ENCODE measurements around the gene CCDC134. TPM values are rescaled to one million over a fixed set of nuclear protein-coding genes. Genes with fewer than 3 reads are reported as not detected.

CCDC134 gene
- total RNA-seq, 1 donor from 2014 or later: 7.3 TPM

DNA sequence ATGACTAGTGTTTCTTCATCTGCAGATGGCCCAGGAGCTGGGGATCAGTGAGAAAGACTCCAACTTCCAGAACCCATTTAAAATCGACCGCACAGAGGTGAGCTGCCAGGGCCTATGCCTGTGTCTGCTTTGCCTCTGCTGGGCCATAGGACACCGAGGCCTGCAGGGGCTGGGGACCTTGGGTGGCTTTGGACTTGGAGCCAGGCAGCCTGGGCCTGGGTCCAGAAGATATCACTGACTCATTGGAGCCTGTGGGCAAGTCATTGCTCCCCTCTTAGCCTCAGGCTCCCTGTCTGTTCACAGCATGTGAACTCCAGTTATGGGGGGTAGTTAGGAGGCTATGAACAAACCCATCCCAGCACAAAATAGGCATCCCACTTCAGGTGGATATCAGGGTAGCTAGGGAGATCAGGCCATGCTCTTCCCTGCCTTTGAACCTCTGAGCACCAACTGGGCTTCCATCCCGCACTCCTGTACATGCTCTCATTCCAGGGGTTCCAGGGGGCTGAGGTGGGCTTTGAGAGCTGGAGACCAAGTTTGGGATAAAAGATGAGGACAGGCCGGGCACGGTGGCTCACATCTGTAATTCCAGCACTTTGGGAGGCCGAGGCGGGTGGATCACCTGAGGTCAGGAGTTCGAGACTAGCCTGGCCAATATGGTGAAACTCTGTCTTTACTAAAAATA lies 13.4 kb downstream of the CCDC134 start:
- no peak overlapping the region for H3K27ac ChIP-seq
- no peak for ATAC-seq
- DNase-seq: no peak
- H3K9me3 ChIP-seq: no peaks in the 10 kb centered on the region
- intact Hi-C loops (cut with DNase I): no loop called here
- H3K36me3 ChIP-seq: no peaks in the 10 kb centered on the region
- H3K4me1 ChIP-seq: no peaks in the 10 kb centered on the region
- no peak overlapping the region for H3K4me3 ChIP-seq
- no peaks in the 10 kb centered on the region for H3K27me3 ChIP-seq
- TF ChIP-seq, protein P1, sequence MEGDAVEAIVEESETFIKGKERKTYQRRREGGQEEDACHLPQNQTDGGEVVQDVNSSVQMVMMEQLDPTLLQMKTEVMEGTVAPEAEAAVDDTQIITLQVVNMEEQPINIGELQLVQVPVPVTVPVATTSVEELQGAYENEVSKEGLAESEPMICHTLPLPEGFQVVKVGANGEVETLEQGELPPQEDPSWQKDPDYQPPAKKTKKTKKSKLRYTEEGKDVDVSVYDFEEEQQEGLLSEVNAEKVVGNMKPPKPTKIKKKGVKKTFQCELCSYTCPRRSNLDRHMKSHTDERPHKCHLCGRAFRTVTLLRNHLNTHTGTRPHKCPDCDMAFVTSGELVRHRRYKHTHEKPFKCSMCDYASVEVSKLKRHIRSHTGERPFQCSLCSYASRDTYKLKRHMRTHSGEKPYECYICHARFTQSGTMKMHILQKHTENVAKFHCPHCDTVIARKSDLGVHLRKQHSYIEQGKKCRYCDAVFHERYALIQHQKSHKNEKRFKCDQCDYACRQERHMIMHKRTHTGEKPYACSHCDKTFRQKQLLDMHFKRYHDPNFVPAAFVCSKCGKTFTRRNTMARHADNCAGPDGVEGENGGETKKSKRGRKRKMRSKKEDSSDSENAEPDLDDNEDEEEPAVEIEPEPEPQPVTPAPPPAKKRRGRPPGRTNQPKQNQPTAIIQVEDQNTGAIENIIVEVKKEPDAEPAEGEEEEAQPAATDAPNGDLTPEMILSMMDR (IDR thresholded peaks at IDR 0.05): no peak

DNA sequence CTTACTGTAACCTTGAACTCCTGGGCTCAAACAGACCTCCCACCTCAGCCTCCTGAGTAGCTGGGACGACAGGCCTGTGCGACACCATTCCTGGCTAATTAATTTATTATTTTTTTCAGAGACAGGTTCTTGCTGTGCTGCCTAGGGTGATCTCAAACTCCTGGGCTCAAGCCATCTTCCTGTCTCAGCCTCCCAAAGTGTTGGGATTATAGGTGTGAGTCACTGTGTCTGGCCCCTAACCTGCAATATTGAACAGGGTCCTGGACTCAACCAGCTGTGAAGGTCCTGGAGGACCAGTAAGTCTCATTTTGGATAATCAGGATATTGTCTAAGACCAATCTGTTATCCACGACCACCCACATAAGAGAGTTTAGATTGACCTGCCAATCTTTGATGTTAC lies 15.2 kb downstream of the CCDC134 start:
- H3K4me1 ChIP-seq: no peaks in the 10 kb centered on the region
- no peak overlapping the region for H3K4me3 ChIP-seq
- ATAC-seq: no peak
- TF ChIP-seq, protein P1 (IDR thresholded peaks at IDR 0.05): no peak
- intact Hi-C loops (cut with DNase I): no loop called here
- no peaks in the 10 kb centered on the region for H3K36me3 ChIP-seq
- no peaks in the 10 kb centered on the region for H3K27me3 ChIP-seq
- no peak overlapping the region for H3K27ac ChIP-seq
- no peak for DNase-seq
- no peaks in the 10 kb centered on the region for H3K9me3 ChIP-seq

DNA sequence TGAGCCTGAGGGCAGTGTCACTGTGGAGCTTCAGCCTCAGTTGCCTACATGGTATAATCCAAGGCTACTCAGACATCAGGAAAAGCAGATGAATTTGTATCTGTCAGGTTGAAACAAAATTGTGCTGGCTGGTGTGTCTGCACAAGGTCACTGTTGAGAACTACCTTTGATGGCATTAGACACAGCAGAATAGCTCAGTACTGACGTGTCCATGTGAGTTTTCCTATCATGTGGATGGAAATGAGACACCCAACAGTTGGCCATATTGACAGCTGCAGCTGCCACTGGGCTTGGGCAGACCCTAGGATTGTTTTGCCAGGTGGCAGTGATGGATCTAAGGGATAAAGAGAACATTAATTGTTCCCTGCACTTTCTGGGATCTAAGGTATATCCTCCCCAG lies 15.8 kb downstream of the CCDC134 start:
- DNase-seq: no peak
- intact Hi-C loops (cut with DNase I): no loop called here
- Histone ChIP-seq H3K4me3 (no peak overlapping the region), H3K36me3 (no peaks in the 10 kb centered on the region), H3K9me3 (no peaks in the 10 kb centered on the region), H3K4me1 (no peaks in the 10 kb centered on the region), H3K27ac (no peak overlapping the region), H3K27me3 (no peaks in the 10 kb centered on the region)
- TF ChIP-seq, protein P1 (IDR thresholded peaks at IDR 0.05): no peak
- no peak for ATAC-seq

DNA sequence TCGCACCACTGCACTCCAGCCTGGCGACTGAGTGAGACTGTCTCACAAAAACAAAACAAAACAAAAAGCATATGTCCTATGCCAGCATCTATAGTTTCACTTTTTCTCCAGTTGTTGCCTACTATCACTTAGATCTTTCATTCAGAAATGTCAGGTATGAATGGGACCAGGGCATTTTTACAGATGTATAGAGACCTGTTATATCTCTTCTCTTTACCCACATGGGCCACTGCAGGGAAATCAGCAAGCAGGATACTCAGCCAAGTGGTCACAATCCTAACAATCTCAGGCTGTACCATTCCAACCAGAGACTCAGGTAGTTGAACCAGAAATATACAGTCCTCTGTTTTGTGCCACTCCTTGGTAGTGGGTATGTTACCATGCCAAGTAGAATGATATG lies 16.4 kb downstream of the CCDC134 start:
- intact Hi-C loops (cut with DNase I): no loop called here
- H3K27me3 ChIP-seq: no peaks in the 10 kb centered on the region
- no peak for DNase-seq

DNA sequence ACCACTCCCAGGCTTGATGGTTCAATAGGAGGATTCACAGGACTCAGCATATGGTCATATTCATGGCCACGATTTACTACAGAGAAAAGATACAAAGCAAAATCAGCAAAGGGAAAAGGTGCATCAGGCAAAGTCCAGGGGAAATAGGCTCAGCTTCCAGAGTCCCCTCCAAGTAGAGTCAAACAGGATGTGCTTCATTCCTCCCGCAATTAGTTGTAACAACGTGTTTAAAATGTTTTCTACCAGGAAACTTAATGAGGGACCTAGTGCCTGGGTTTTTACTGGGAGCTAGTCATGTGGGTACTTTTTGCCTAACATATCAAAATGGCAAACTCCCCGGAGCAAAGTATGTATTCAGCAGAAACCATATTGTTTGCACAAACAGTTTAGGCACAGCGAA lies 17.5 kb downstream of the CCDC134 start:
- TF ChIP-seq, protein P1 (IDR thresholded peaks at IDR 0.05): no peak
- Histone ChIP-seq H3K4me3 (no peak overlapping the region), H3K9me3 (no peaks in the 10 kb centered on the region), H3K36me3 (no peaks in the 10 kb centered on the region), H3K4me1 (no peaks in the 10 kb centered on the region), H3K27me3 (no peaks in the 10 kb centered on the region), H3K27ac (no peak overlapping the region)
- ATAC-seq (no peak), DNase-seq (no peak)
- intact Hi-C loops (cut with DNase I): no loop called here

More for the DNA sequence above, 16.4 kb downstream of the CCDC134 start:
- Histone ChIP-seq H3K4me3 (no peak overlapping the region), H3K27ac (no peak overlapping the region), H3K36me3 (no peaks in the 10 kb centered on the region), H3K9me3 (no peaks in the 10 kb centered on the region), H3K4me1 (no peaks in the 10 kb centered on the region)
- TF ChIP-seq, protein P1 (IDR thresholded peaks at IDR 0.05): no peak
- no peak for ATAC-seq

DNA sequence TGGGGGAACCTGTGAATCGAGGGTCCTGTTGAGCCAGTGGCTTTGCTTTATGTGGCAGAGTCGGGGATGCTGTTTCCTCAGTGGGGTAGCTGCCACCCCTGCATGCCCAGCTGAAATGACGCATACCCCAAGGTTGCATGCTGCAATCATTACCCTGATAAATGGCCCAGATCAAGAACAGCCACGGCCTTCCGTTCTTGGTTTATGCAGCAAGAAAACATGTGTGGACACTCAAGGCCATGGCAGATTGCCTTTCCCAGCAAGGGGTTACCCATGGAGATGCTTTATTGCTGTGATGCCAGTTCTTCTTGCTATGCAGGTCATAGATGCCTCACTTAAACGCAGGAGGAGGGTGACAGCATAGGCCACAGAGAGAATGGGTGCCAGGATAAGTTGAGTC lies 18.1 kb downstream of the CCDC134 start:
- intact Hi-C loops (cut with DNase I): no loop called here
- Histone ChIP-seq H3K36me3 (no peaks in the 10 kb centered on the region), H3K4me3 (no peak overlapping the region), H3K27ac (no peak overlapping the region), H3K9me3 (no peaks in the 10 kb centered on the region), H3K4me1 (no peaks in the 10 kb centered on the region), H3K27me3 (no peaks in the 10 kb centered on the region)
- no peak for DNase-seq
- TF ChIP-seq, protein P1 (IDR thresholded peaks at IDR 0.05): no peak
- no peak for ATAC-seq
